KBM-7 (cell line): Measurements from ENCODE around the gene MMP2.

Experiments
- DNase-seq: peaks from one replicate; pipeline ENCODE4 v3.0.0-alpha.2; 2015
- in situ Hi-C: fragments of 300-500 bp; cut with MboI; formaldehyde crosslinking; loops from 2 replicates; pipeline ENCODE4 v1.14.3; 2020; ENCODE audit warnings: low sequenced_read_pairs, low pct_unique_long_range_greater_than_20kb, mixed read lengths

The MMP2 gene

DNA sequence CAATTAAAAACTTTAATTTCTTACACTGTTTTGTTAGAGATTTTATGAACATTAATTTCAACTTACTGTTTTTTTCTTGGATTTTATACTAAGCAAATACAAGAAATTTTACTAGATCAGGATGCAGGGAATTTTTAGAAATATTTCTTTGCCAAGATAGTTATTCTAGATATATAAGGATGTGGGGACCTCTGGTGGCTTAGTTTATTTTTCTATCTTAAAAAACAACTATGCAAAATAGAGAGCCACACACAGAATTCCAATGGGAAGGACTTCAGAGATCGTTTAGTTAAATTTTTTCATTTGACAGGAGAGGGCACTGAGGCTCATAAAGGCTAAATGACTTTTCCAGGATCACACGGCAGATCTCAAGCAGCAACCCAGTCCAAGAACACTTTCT lies 64.5 kb downstream of the MMP2 start:
- DNase-seq: peak; percentile 30
- in situ Hi-C loops: no loop called here

DNA sequence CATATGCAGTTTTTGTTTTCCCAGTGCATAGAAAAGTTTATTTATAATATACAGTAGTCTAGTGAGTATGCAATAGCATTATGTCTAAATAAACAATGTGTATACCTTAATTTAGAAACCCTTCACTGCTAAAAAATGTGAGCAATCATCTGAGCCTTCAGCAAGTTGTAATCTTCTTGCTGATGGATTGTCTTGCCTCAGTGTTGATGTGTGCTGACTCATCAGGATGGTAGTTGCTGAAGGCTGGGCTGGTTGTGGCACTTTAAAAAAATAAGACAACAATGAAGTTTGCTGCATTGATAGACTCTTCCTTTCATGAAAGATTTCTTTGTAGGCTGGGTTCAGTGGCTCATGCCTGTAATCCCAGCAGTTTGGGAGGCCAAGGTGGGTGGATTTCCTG lies 73.6 kb downstream of the MMP2 start:
- no peak for DNase-seq
- in situ Hi-C loops: no loop called here

DNA sequence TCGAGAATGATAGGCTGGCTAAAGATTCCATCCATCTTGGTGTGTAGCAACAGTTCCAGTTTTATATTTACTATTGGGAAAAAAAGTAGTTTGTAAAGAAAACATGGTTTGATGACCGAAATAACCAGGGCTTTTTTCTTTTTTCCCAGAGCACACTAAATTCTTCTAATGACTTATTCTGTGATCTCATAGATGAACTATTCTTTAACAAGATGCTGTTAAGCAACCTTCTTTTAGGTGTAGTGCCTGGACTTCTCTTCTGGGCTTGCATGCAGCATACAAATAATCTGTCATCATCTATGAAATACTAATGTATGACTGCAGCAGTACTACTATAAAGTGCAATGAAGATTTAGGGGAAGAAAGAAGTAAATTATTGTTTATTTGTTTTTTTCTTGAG lies 76.4 kb downstream of the MMP2 start:
- no peak for DNase-seq
- in situ Hi-C loops: no loop called here
